ENCODE measurements around the gene RARG.

The RARG gene

DNA sequence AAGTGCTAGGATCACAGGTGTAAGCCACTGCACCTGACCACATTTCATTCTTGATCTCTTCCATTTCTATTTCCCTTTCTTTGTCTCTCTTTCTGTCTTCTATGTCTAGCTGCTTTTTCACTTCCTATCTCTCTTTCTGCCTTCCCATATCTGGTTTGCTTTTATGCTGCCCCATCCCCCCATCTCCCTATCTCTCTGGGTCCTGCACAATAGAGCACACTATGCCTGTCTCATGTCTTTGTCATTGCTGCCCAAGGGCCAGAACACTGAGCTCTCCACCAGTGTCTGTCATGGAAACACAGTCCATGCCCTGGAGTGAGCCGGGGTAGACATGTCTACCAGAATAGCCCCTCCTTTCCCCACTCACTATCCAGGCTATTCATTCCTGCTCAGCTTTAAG, 12.3 kb upstream of the RARG start:
- no peak for DNase-seq (ENCODE audit: low read depth)
- no peak for TF ChIP-seq CTCF (IDR thresholded peaks at IDR 0.05; ENCODE audit: insufficient read depth, low read depth, low read length, missing control alignments)
- no peak overlapping the region for H3K4me3 ChIP-seq (ENCODE audit: low read depth, low read length)

DNA sequence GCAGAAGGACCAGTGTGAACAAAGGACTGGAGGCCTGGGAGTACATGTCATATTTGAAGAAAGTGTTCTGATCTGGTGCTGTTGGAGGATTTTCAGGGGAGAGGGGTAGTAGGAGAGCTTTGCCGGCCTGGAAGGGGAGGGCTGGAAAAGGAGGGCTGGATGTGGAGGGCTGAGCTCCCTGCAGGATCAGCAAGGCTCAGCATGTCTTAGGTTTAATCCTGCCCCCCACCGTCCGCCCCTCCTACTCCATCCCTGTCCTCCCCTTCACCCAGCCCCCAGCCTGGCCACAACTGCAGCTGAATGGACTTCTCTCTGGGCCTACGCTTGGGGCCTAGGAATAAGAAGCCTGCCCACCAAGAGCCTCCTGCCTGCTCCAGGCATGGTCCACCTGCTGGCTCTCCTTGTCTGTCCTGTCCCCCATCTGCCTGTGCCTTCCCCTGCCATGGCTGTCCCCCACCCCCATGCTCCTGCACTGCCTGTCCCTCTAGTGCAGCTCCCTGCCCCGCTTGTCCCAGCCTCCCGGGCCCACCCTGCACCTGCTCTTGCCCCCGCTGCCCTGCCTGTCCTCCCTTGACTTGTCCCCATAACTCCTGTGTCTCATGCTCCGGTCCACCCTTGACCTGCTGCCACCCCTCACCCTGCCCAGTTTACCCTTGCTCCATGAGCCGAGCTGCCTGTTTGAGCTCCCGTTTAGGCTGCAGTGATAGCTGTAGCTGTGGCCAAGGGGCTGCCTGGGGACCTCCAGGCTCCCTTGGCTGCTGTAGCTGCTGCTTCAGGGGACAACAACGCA, 9.8 kb upstream of the RARG start:
- no peak for TF ChIP-seq CTCF (IDR thresholded peaks at IDR 0.05; ENCODE audit: insufficient read depth, low read depth, low read length, missing control alignments)
- no peak for DNase-seq (ENCODE audit: low read depth)
- no peak overlapping the region for H3K4me3 ChIP-seq (ENCODE audit: low read depth, low read length)

- no peak for DNase-seq (ENCODE audit: low read depth)
- no peak overlapping the region for H3K4me3 ChIP-seq (ENCODE audit: low read depth, low read length)
- no peak for TF ChIP-seq CTCF (IDR thresholded peaks at IDR 0.05; ENCODE audit: insufficient read depth, low read depth, low read length, missing control alignments)
These were observed 7.7 kb upstream of the RARG start for GRCh38 chr12:53239643-53240258.

GRCh38 chr12:53236443-53237111, 4.6 kb upstream of the RARG start:
- H3K4me3 ChIP-seq (ENCODE audit: low read depth, low read length): no peak overlapping the region
- TF ChIP-seq CTCF (IDR thresholded peaks at IDR 0.05; ENCODE audit: insufficient read depth, low read depth, low read length, missing control alignments): no peak
- peak; percentile 35 for DNase-seq (ENCODE audit: low read depth)

- TF ChIP-seq CTCF (IDR thresholded peaks at IDR 0.05; ENCODE audit: insufficient read depth, low read depth, low read length, missing control alignments): no peak
- no peak overlapping the region for H3K4me3 ChIP-seq (ENCODE audit: low read depth, low read length)
- no peak for DNase-seq (ENCODE audit: low read depth)
These were observed 3.9 kb upstream of the RARG start for GRCh38 chr12:53235742-53236442.

DNA sequence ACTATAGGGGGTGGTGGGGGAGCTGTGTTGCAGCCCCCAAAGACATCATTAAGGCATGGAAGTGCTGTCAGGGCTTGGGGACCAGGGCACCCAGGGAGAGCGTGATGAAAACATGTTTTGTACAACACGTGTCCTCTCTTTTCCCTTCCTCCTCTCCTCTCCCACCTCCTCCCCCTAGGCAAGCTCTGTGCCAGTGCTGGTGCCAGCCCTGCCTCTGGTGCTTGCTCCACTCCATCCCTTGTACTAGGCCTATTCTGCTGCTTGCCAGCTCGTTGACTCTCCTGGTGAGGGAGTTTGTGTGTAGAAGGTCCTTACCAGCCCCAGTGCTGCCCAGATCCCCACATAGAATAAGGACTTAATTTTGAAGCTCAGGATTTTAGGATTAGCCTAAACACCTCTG, 3.2 kb upstream of the RARG start:
- TF ChIP-seq CTCF (IDR thresholded peaks at IDR 0.05; ENCODE audit: insufficient read depth, low read depth, low read length, missing control alignments): no peak
- no peak overlapping the region for H3K4me3 ChIP-seq (ENCODE audit: low read depth, low read length)
- DNase-seq (ENCODE audit: low read depth): no peak

Measured in GM12865 (cell line).